K562 (cell line): ENCODE results near the gene SLC5A5. TPM values are rescaled to one million over a fixed set of nuclear protein-coding genes. Genes with fewer than 3 reads are reported as not detected.

Experiments
- GTF2A2 ChIP-seq: IDR thresholded peaks from 2 replicates; pipeline ENCODE4 v1.6.1; 2016; ENCODE audit warnings: mild to moderate bottlenecking, missing genetic modification characterization, missing compliant biosample characterization
- ID3 ChIP-seq, 2 experiments: fragments of 250-450 bp in 1 of 2; fragments of 450-650 bp in 1 of 2; sonication (Bioruptor Pico) in 1 of 2; IDR thresholded peaks; 2 replicates each; pipeline versions ENCODE4 v1.6.1 to v1.8.0; 2016 to 2021; ENCODE audit warnings: mild to moderate bottlenecking in 2 of 2, moderate library complexity in 2 of 2, missing compliant biosample characterization in 1 of 2, missing genetic modification characterization in 1 of 2
- MEF2D ChIP-seq: conservative IDR thresholded peaks from 2 replicates; pipeline ENCODE4 v1.6.1; 2016; ENCODE audit warnings: low read depth, missing genetic modification characterization, missing compliant biosample characterization
- MYC ChIP-seq, 2 experiments: fragments of 250-450 bp in 1 of 2; sonication (Bioruptor Pico) in 1 of 2; IDR thresholded peaks; 2 replicates each; pipeline versions ENCODE4 v1.5.1 to v1.6.1; 2012 to 2021; ENCODE audit warnings: low read depth in 2 of 2, borderline replicate concordance in 1 of 2, improper control_type of control experiment in 1 of 2, low read length in 1 of 2, mild to moderate bottlenecking in 1 of 2, moderate library complexity in 1 of 2
- NR4A1 ChIP-seq, 2 experiments: fragments of 250-450 bp in 1 of 2; fragments of 450-650 bp in 1 of 2; sonication (Bioruptor Pico) in 1 of 2; IDR thresholded peaks; 2 replicates each; pipeline versions ENCODE4 v1.4.0 to v1.6.1; 2016 to 2020; ENCODE audit warnings: mild to moderate bottlenecking in 2 of 2, missing compliant biosample characterization in 1 of 2, missing genetic modification characterization in 1 of 2, moderate library complexity in 1 of 2
- SMAD1 ChIP-seq: fragments of 150-350 bp; IDR thresholded peaks from 2 replicates; pipeline ENCODE4 v1.6.1; 2014; ENCODE audit warnings: low read length, low read depth; ENCODE audit not compliant: partially characterized antibody
- SP1 ChIP-seq: sonication (generic); formaldehyde crosslinking; IDR thresholded peaks from 2 replicates; pipeline ENCODE4 v1.8.1; 2022; ENCODE audit warnings: mild to moderate bottlenecking, missing genetic modification reagents
- ZNF24 ChIP-seq: fragments of 450-650 bp; IDR thresholded peaks from 2 replicates; pipeline ENCODE4 v1.6.1; 2016
- ZNF79 ChIP-seq: fragments of 250-450 bp; sonication (Bioruptor Pico); IDR thresholded peaks from 2 replicates; pipeline ENCODE4 v1.4.0; 2020; ENCODE audit warnings: low read depth, mild to moderate bottlenecking, moderate library complexity
- polyA plus RNA-seq, 8 experiments: library from polyadenylated mRNA; depleted of rRNA in 4 of 8; stranded (reverse) in 5 of 8; unstranded in 3 of 8; fragments of >200 nt; fragmentation: Nextera tagmentation in 2 of 8; fragmentation: Illumina TruSeq in 1 of 8; extraction: Ambion mirVana in 2 of 8; extraction: Trizol in 1 of 8; gene quantifications; 2 replicates each; pipeline versions ENCODE4 v1.2.1 to v1.2.3, GENCODE V29; 2011 to 2014; ENCODE audit warnings: inconsistent platforms in 1 of 8, missing spikeins in 1 of 8
- total RNA-seq, 7 experiments: library from RNA; depleted of rRNA in 6 of 7; stranded (reverse); fragments of >200 nt in 6 of 7; fragmentation: Illumina TruSeq in 2 of 7; extraction: Trizol in 2 of 7; gene quantifications; 2 replicates each; pipeline versions ENCODE4 v1.2.1 to v1.2.3, GENCODE V29; 2011 to 2021; ENCODE audit warnings: low replicate concordance in 1 of 7
- TF ChIP-seq, protein P1 (sequence below), 2 experiments: fragments of 450-650 bp in 1 of 2; IDR thresholded peaks; 2 replicates each; pipeline ENCODE4 v1.6.1; 2011 to 2017; ENCODE audit warnings: low read depth in 2 of 2, antibody characterized with exemption in 1 of 2, borderline replicate concordance in 1 of 2, low read length in 1 of 2, mild to moderate bottlenecking in 1 of 2, mixed read lengths in 1 of 2; ENCODE audit not compliant: control insufficient read depth in 1 of 2
- TF ChIP-seq, protein P2 (sequence below): fragments of 250-450 bp; sonication (Bioruptor Pico); IDR thresholded peaks from 2 replicates; pipeline ENCODE4 v1.5.0; 2022; ENCODE audit warnings: mild to moderate bottlenecking
- TF ChIP-seq, protein P3 (sequence below): sonication (generic); formaldehyde crosslinking; IDR thresholded peaks from 2 replicates; pipeline ENCODE4 v1.8.1; 2022; ENCODE audit warnings: missing genetic modification reagents

Gene SLC5A5
- total and polyA plus RNA-seq, 9 of the 15 experiments (the other 6 are each of a cell fraction or from before 2014, with no cell fraction given), result 0.10 to 0.73 (median 0.23) TPM

- TF ChIP-seq, protein P1, sequence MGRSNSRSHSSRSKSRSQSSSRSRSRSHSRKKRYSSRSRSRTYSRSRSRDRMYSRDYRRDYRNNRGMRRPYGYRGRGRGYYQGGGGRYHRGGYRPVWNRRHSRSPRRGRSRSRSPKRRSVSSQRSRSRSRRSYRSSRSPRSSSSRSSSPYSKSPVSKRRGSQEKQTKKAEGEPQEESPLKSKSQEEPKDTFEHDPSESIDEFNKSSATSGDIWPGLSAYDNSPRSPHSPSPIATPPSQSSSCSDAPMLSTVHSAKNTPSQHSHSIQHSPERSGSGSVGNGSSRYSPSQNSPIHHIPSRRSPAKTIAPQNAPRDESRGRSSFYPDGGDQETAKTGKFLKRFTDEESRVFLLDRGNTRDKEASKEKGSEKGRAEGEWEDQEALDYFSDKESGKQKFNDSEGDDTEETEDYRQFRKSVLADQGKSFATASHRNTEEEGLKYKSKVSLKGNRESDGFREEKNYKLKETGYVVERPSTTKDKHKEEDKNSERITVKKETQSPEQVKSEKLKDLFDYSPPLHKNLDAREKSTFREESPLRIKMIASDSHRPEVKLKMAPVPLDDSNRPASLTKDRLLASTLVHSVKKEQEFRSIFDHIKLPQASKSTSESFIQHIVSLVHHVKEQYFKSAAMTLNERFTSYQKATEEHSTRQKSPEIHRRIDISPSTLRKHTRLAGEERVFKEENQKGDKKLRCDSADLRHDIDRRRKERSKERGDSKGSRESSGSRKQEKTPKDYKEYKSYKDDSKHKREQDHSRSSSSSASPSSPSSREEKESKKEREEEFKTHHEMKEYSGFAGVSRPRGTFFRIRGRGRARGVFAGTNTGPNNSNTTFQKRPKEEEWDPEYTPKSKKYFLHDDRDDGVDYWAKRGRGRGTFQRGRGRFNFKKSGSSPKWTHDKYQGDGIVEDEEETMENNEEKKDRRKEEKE (IDR thresholded peaks at IDR 0.05; ENCODE audit: borderline replicate concordance in 1 of 2, control insufficient read depth in 1 of 2, low read depth in 2 of 2, low read length in 1 of 2), result no peak
- TF ChIP-seq SMAD1 (no peak), ZNF79 (no peak), ID3 (CRISPR knock-in tag; IDR thresholded peaks at IDR 0.05) (no peak), ID3 (tag; IDR thresholded peaks at IDR 0.05) (peak; percentile 29; the same call in 1 of the 2 replicates), NR4A1 (CRISPR knock-in tag; IDR thresholded peaks at IDR 0.05) (no peak), NR4A1 (tag; IDR thresholded peaks at IDR 0.05) (no peak), GTF2A2 (tag) (no peak), MYC (IDR thresholded peaks at IDR 0.05; ENCODE audit: low read depth, low read length) (0 out of 2 replicates have a peak, but pooled peaks have one; percentile 49), MYC (CRISPR knock-in tag; IDR thresholded peaks at IDR 0.05; ENCODE audit: borderline replicate concordance, low read depth) (no peak), ZNF24 (peak; percentile 50; the same call in 1 of the 2 replicates), SP1 (CRISPR knock-in tag) (0 out of 2 replicates have a peak, but pooled peaks have one; percentile 47), MEF2D (no peak)
- TF ChIP-seq, protein P2, sequence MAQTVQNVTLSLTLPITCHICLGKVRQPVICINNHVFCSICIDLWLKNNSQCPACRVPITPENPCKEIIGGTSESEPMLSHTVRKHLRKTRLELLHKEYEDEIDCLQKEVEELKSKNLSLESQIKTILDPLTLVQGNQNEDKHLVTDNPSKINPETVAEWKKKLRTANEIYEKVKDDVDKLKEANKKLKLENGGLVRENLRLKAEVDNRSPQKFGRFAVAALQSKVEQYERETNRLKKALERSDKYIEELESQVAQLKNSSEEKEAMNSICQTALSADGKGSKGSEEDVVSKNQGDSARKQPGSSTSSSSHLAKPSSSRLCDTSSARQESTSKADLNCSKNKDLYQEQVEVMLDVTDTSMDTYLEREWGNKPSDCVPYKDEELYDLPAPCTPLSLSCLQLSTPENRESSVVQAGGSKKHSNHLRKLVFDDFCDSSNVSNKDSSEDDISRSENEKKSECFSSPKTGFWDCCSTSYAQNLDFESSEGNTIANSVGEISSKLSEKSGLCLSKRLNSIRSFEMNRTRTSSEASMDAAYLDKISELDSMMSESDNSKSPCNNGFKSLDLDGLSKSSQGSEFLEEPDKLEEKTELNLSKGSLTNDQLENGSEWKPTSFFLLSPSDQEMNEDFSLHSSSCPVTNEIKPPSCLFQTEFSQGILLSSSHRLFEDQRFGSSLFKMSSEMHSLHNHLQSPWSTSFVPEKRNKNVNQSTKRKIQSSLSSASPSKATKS (CRISPR knock-in tag), result no peak
- TF ChIP-seq, protein P3, sequence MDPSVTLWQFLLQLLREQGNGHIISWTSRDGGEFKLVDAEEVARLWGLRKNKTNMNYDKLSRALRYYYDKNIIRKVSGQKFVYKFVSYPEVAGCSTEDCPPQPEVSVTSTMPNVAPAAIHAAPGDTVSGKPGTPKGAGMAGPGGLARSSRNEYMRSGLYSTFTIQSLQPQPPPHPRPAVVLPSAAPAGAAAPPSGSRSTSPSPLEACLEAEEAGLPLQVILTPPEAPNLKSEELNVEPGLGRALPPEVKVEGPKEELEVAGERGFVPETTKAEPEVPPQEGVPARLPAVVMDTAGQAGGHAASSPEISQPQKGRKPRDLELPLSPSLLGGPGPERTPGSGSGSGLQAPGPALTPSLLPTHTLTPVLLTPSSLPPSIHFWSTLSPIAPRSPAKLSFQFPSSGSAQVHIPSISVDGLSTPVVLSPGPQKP (CRISPR knock-in tag), result no peak
Measured at GRCh38 chr19:17855280-17856152, 16.2 kb upstream of the SLC5A5 start (continued).
